NCI-H1436 treated with DMSO at 0.1 percent for 48 hours (cell line): ENCODE results near the gene TEPSIN.

Source experiments
- DNase-seq: peaks from one replicate; lab custom pipeline; 2025; lab: John Stamatoyannopoulos, UW

The TEPSIN gene

GRCh38 chr17:81183316-81183715 is 55.5 kb downstream of the TEPSIN start:
- no peak for DNase-seq

- no peak for DNase-seq
Measured at GRCh38 chr17:81182596-81182995, 56.3 kb downstream of the TEPSIN start.

- DNase-seq: no peak
Measured at GRCh38 chr17:81181811-81182185, 57.1 kb downstream of the TEPSIN start.

DNA sequence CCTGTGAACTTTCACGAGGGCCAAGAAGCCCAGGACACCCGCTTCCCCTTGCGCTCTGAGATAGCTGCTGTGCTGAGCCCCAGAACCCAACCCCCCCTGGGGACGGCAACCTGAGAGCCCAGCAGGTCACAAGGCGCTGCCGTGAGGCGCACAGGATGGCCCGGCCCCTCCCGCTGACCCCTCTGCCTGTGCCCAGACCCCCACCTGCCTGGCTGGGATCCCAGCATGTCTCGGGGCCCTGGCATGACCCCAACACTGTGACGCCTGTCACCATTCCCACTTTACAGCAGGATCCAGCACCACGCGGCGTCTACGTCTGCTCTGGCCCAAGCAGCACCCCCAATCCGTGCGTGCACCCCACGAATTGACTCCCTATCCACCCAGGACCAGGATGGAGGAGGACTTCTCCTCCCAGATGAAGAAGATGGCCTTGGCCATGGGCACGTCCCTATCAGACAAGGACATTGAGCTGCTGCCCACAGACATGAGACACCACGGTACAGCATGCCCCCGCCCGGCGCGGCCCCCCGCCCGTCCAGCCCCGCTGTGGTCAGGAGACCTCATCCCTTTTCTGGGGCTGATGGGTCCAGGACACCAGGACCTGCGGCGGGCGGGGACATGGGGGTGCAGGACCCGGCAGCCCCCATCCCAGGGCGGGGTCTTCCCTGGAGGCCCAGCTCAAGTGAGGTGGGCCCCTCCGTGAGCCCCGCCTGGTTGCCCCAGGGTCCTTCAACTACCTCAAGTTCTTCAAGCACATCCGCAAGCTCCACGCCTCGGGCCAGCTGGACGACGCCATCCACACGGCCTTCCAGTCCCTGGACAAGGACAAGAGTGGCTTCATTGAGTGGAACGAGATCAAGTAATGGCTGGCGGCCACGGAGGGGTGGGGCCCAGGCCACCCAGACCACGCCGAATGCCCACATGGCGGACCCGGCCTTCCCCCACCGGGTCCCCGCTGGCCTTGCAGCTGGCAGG is 57.7 kb downstream of the TEPSIN start:
- no peak for DNase-seq

GRCh38 chr17:81179861-81180260 is 59.0 kb downstream of the TEPSIN start:
- DNase-seq: no peak

DNA sequence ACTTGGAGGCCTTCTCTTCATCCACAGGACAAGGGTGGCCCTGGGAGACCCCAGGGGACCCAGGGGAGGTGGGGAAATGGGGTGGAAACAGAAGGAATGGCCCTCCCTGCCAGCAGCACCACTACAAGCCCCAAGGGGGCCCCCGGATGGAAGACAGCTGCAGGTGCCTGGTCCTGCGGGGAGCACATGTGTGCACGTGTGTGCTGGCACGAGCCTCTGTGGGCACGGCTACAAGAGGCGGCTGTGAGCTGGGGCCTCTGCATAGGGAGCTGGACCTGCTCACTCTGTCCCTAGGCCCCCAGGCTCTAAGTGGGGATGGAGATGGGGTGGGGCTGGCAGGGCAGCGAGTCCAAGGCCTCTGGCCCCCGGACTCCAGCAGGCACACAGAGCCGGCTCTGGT is 59.6 kb downstream of the TEPSIN start:
- DNase-seq: no peak
